C1 segment of cervical spinal cord (tissue), 14 donors: ENCODE results near the gene COL25A1.

Source experiments
- DNase-seq, 14 donors: peaks; one replicate each; lab custom pipeline; 2025; lab: John Stamatoyannopoulos, UW

COL25A1 gene

GRCh38 chr4:109216085-109216696, 86.3 kb downstream of the COL25A1 start:
- no peak for DNase-seq

- DNase-seq, result no peak
Observed at GRCh38 chr4:109215506-109215905, 87.0 kb downstream of the COL25A1 start.

GRCh38 chr4:109214622-109215301, 87.7 kb downstream of the COL25A1 start:
- DNase-seq, result no peak

- DNase-seq, result no peak
Observed at GRCh38 chr4:109213056-109213455, 89.4 kb downstream of the COL25A1 start.

- no peak for DNase-seq
Observed at GRCh38 chr4:109211671-109212070, 90.8 kb downstream of the COL25A1 start.

- DNase-seq, result no peak
Observed at GRCh38 chr4:109209647-109210046, 92.8 kb downstream of the COL25A1 start.

- DNase-seq, result no peak
Observed at GRCh38 chr4:109207898-109208297, 94.6 kb downstream of the COL25A1 start.

GRCh38 chr4:109207061-109207460, 95.4 kb downstream of the COL25A1 start:
- no peak for DNase-seq

- no peak for DNase-seq
Observed at GRCh38 chr4:109206620-109207019, 95.8 kb downstream of the COL25A1 start.

- DNase-seq, result no peak
Observed at GRCh38 chr4:109205186-109205585, 97.3 kb downstream of the COL25A1 start.

GRCh38 chr4:109199585-109199984, 102.9 kb downstream of the COL25A1 start:
- DNase-seq, result no peak

GRCh38 chr4:109195646-109196045, 106.8 kb downstream of the COL25A1 start:
- no peak for DNase-seq

- no peak for DNase-seq
Observed at GRCh38 chr4:109191216-109191615, 111.2 kb downstream of the COL25A1 start.

GRCh38 chr4:109186458-109186945, 116.0 kb downstream of the COL25A1 start:
- no peak for DNase-seq

GRCh38 chr4:109185951-109186350, 116.5 kb downstream of the COL25A1 start:
- DNase-seq, result no peak

GRCh38 chr4:109185548-109185947, 116.9 kb downstream of the COL25A1 start:
- no peak for DNase-seq

GRCh38 chr4:109184491-109184961, 117.9 kb downstream of the COL25A1 start:
- DNase-seq, result no peak

GRCh38 chr4:109183931-109184490, 118.4 kb downstream of the COL25A1 start:
- no peak for DNase-seq

- DNase-seq, result no peak
Observed at GRCh38 chr4:109182696-109183095, 119.8 kb downstream of the COL25A1 start.

- no peak for DNase-seq
Observed at GRCh38 chr4:109179061-109179460, 123.4 kb downstream of the COL25A1 start.

- peak in 1 of 14 donors; percentile 28 for DNase-seq
Observed at GRCh38 chr4:109177096-109177810, 125.2 kb downstream of the COL25A1 start.
